DMS53 (cell line): ENCODE measurements around the gene MATCAP1.

Experiments
- DNase-seq: peaks from one replicate; lab custom pipeline; 2025; lab: John Stamatoyannopoulos, UW

Gene MATCAP1

GRCh38 chr16:67190448-67191399 is 7.0 kb upstream of the MATCAP1 start:
- DNase-seq: peak; percentile 70

GRCh38 chr16:67190041-67190440 is 6.3 kb upstream of the MATCAP1 start, which contains the start of gene EXOC3L1:
EXOC3L1 (minus strand) TSS chr16:67190136; CDS start chr16:67189676, 460 bp downstream.
- no peak for DNase-seq

- no peak for DNase-seq
These were observed 5.0 kb upstream of the MATCAP1 start for GRCh38 chr16:67188798-67189197.

GRCh38 chr16:67188323-67188722 is 4.6 kb upstream of the MATCAP1 start:
- DNase-seq: no peak

GRCh38 chr16:67187175-67187890 is 3.6 kb upstream of the MATCAP1 start:
- no peak for DNase-seq

GRCh38 chr16:67186550-67186950 is 2.8 kb upstream of the MATCAP1 start:
- DNase-seq: no peak

GRCh38 chr16:67185651-67186134 is 1.9 kb upstream of the MATCAP1 start:
- no peak for DNase-seq

GRCh38 chr16:67184995-67185650 is 1.4 kb upstream of the MATCAP1 start:
- DNase-seq: peak; percentile 91

- DNase-seq: peak; percentile 84
These were observed 761 bp upstream of the MATCAP1 start for GRCh38 chr16:67184453-67184994.

- no peak for DNase-seq
These were observed 508 bp downstream of the MATCAP1 start for GRCh38 chr16:67183284-67183626.

- DNase-seq: no peak
These were observed 1.5 kb downstream of the MATCAP1 start for GRCh38 chr16:67182288-67182687.

GRCh38 chr16:67181346-67181745 is 2.4 kb downstream of the MATCAP1 start:
- no peak for DNase-seq

GRCh38 chr16:67180166-67180565 is 3.6 kb downstream of the MATCAP1 start:
- no peak for DNase-seq

- DNase-seq: peak; percentile 40
These were observed 4.2 kb downstream of the MATCAP1 start for GRCh38 chr16:67179421-67180080.

GRCh38 chr16:67177743-67178699 is 5.7 kb downstream of the MATCAP1 start:
- peak; percentile 98 for DNase-seq

- no peak for DNase-seq
These were observed 7.1 kb downstream of the MATCAP1 start for GRCh38 chr16:67176662-67177061.

GRCh38 chr16:67174706-67175231 is 9.0 kb downstream of the MATCAP1 start:
- DNase-seq: no peak

GRCh38 chr16:67173808-67174705 is 9.7 kb downstream of the MATCAP1 start:
- peak; percentile 96 for DNase-seq

- peak; percentile 69 for DNase-seq
These were observed 10.4 kb downstream of the MATCAP1 start for GRCh38 chr16:67173323-67173722.
